WTC11 (cell line): ENCODE results near the gene P2RX4. TPM values are rescaled to one million over a fixed set of nuclear protein-coding genes. Genes with fewer than 3 reads are reported as not detected.

Source experiments
- ATAC-seq: fragments of 200-7000 bp; cut with Tn5 transposase; 2 replicates; pipeline ENCODE4 v1.10.0; 2021; ENCODE audit warnings: mild to moderate bottlenecking, moderate library complexity
- CTCF ChIA-PET: fragments of 300-600 bp; sonication (Branson Sonifier 250); formaldehyde crosslinking; loops from one replicate; lab custom pipeline; 2021; ENCODE audit warnings: antibody characterized with exemption; lab: Charles Lee
- POLR2A ChIA-PET: fragments of 350-600 bp; sonication (Branson Sonifier 250); formaldehyde crosslinking; loops from one replicate; lab custom pipeline; 2021; ENCODE audit warnings: antibody characterized with exemption; lab: Charles Lee
- DNase-seq: peaks from one replicate; pipeline ENCODE4 v3.0.0; 2021; ENCODE audit warnings: low spot score
- H3K27ac Mint-ChIP-seq: 2 replicates; pipeline ENCODE4 v1.8.0; 2021; ENCODE audit warnings: mixed read lengths
- H3K27me3 Mint-ChIP-seq: 2 replicates; pipeline ENCODE4 v1.8.0; 2021; ENCODE audit warnings: low read depth, mild to moderate bottlenecking, moderate library complexity, mixed read lengths
- H3K36me3 Mint-ChIP-seq: 2 replicates; pipeline ENCODE4 v1.8.0; 2021; ENCODE audit warnings: mixed read lengths
- H3K4me1 Mint-ChIP-seq: 2 replicates; pipeline ENCODE4 v1.8.0; 2022; ENCODE audit warnings: mixed read lengths
- H3K4me3 Mint-ChIP-seq: 2 replicates; pipeline ENCODE4 v1.8.0; 2021; ENCODE audit warnings: mild to moderate bottlenecking, moderate library complexity, mixed read lengths
- H3K9me3 Mint-ChIP-seq: 2 replicates; pipeline ENCODE4 v1.8.0; 2021; ENCODE audit warnings: mixed read lengths
- CBFB ChIP-seq: sonication (generic); formaldehyde crosslinking; IDR thresholded peaks from 2 replicates; pipeline ENCODE4 v1.8.1; 2022; ENCODE audit warnings: mild to moderate bottlenecking, low read depth, missing genetic modification reagents
- CDX4 ChIP-seq: fragments of 250-450 bp; sonication (Bioruptor Pico); IDR thresholded peaks from 2 replicates; pipeline ENCODE4 v1.9.0; 2021; ENCODE audit warnings: moderate library complexity, mild to moderate bottlenecking, inconsistent platforms, borderline replicate concordance
- CREM ChIP-seq: sonication (generic); formaldehyde crosslinking; IDR thresholded peaks from 2 replicates; pipeline ENCODE4 v1.8.1; 2022; ENCODE audit warnings: mild to moderate bottlenecking, missing genetic modification reagents, moderate library complexity
- E2F5 ChIP-seq: sonication (generic); formaldehyde crosslinking; IDR thresholded peaks from 2 replicates; pipeline ENCODE4 v1.8.1; 2022; ENCODE audit warnings: mild to moderate bottlenecking, moderate library complexity, missing genetic modification reagents
- EMX1 ChIP-seq: fragments of 250-450 bp; sonication (Bioruptor Pico); IDR thresholded peaks from 2 replicates; pipeline ENCODE4 v1.8.0; 2021; ENCODE audit warnings: mild to moderate bottlenecking
- ETV6 ChIP-seq: sonication (generic); formaldehyde crosslinking; IDR thresholded peaks from 2 replicates; pipeline ENCODE4 v1.8.1; 2022; ENCODE audit warnings: mild to moderate bottlenecking, missing genetic modification reagents
- FOXK1 ChIP-seq: sonication (generic); formaldehyde crosslinking; IDR thresholded peaks from 2 replicates; pipeline ENCODE4 v1.8.0; 2022; ENCODE audit warnings: mild to moderate bottlenecking, moderate library complexity, missing genetic modification reagents
- FOXP1 ChIP-seq: sonication (generic); formaldehyde crosslinking; IDR thresholded peaks from 2 replicates; pipeline ENCODE4 v1.8.0; 2022; ENCODE audit warnings: missing genetic modification reagents, mild to moderate bottlenecking, moderate library complexity, borderline replicate concordance
- HMGA2 ChIP-seq: fragments of 250-450 bp; sonication (Bioruptor Pico); IDR thresholded peaks from 2 replicates; pipeline ENCODE4 v1.4.0; 2021; ENCODE audit warnings: mild to moderate bottlenecking, moderate library complexity
- HMGXB4 ChIP-seq: sonication (generic); formaldehyde crosslinking; IDR thresholded peaks from 2 replicates; pipeline ENCODE4 v1.8.1; 2023; ENCODE audit warnings: mild to moderate bottlenecking, moderate library complexity, missing genetic modification reagents
- JUN ChIP-seq: sonication (generic); formaldehyde crosslinking; IDR thresholded peaks from 2 replicates; pipeline ENCODE4 v1.8.0; 2023; ENCODE audit warnings: mild to moderate bottlenecking, missing genetic modification reagents
- MXD4 ChIP-seq: fragments of 250-450 bp; sonication (Bioruptor Pico); IDR thresholded peaks from 2 replicates; pipeline ENCODE4 v1.8.0; 2021; ENCODE audit warnings: mild to moderate bottlenecking, moderate library complexity, borderline replicate concordance
- NFE2L1 ChIP-seq: sonication (generic); formaldehyde crosslinking; IDR thresholded peaks from 2 replicates; pipeline ENCODE4 v1.8.1; 2023; ENCODE audit warnings: missing genetic modification reagents
- SMAD3 ChIP-seq: sonication (generic); formaldehyde crosslinking; IDR thresholded peaks from 2 replicates; pipeline ENCODE4 v1.8.0; 2022; ENCODE audit warnings: missing genetic modification reagents, mild to moderate bottlenecking, borderline replicate concordance
- SOX15 ChIP-seq: fragments of 250-450 bp; sonication (Bioruptor Pico); IDR thresholded peaks from 2 replicates; pipeline ENCODE4 v1.9.0; 2021; ENCODE audit warnings: mild to moderate bottlenecking
- TCF7 ChIP-seq: sonication (generic); formaldehyde crosslinking; IDR thresholded peaks from 2 replicates; pipeline ENCODE4 v1.8.0; 2022; ENCODE audit warnings: mild to moderate bottlenecking, low read depth, missing genetic modification reagents, moderate library complexity
- TEAD1 ChIP-seq: sonication (generic); formaldehyde crosslinking; IDR thresholded peaks from 2 replicates; pipeline ENCODE4 v1.8.0; 2022; ENCODE audit warnings: mild to moderate bottlenecking, missing genetic modification reagents
- TEAD4 ChIP-seq: sonication (generic); formaldehyde crosslinking; IDR thresholded peaks from 2 replicates; pipeline ENCODE4 v1.8.0; 2022; ENCODE audit warnings: mild to moderate bottlenecking, missing genetic modification reagents
- TP53 ChIP-seq: sonication (generic); formaldehyde crosslinking; IDR thresholded peaks from 2 replicates; pipeline ENCODE4 v1.8.1; 2023; ENCODE audit warnings: mild to moderate bottlenecking, missing genetic modification reagents
- USF1 ChIP-seq: sonication (generic); formaldehyde crosslinking; IDR thresholded peaks from 2 replicates; pipeline ENCODE4 v1.8.0; 2022; ENCODE audit warnings: mild to moderate bottlenecking, missing genetic modification reagents
- ZNF121 ChIP-seq: sonication (generic); formaldehyde crosslinking; IDR thresholded peaks from 2 replicates; pipeline ENCODE4 v1.8.0; 2023; ENCODE audit warnings: missing genetic modification reagents
- ZNF138 ChIP-seq: sonication (generic); formaldehyde crosslinking; conservative IDR thresholded peaks from 2 replicates; pipeline ENCODE4 v1.8.1; 2022; ENCODE audit warnings: mild to moderate bottlenecking, moderate library complexity, missing genetic modification reagents
- ZNF416 ChIP-seq: fragments of 250-450 bp; sonication (Bioruptor Pico); IDR thresholded peaks from 2 replicates; pipeline ENCODE4 v1.9.0; 2021; ENCODE audit warnings: mild to moderate bottlenecking, inconsistent platforms
- ZSCAN18 ChIP-seq: fragments of 250-450 bp; sonication (Bioruptor Pico); IDR thresholded peaks from 2 replicates; pipeline ENCODE4 v2.1.2; 2022; ENCODE audit warnings: mild to moderate bottlenecking, moderate library complexity
- total RNA-seq: library from RNA; stranded (reverse); gene quantifications from 3 replicates; pipeline ENCODE4 v1.2.3, GENCODE V29; 2021

P2RX4 gene
- total RNA-seq, 1 experiment from 2014 or later, result 13.9 TPM

GRCh38 chr12:121167232-121167820 lies 42.6 kb upstream of the P2RX4 start:
- Mint-ChIP-seq H3K27me3 (no peaks in the 10 kb centered on the region), H3K4me3 (no peak overlapping the region), H3K27ac (no peak overlapping the region), H3K4me1 (no peaks in the 10 kb centered on the region), H3K36me3 (no peaks in the 10 kb centered on the region), H3K9me3 (no peaks in the 10 kb centered on the region)
- TF ChIP-seq CREM (CRISPR knock-in tag) (no peak), FOXP1 (no peak), ZNF416 (CRISPR knock-in tag) (no peak), HMGA2 (no peak)
- ChIA-PET POLR2A (interaction anchor here (0.7 kb wide), 1 partner anchor 14 kb away, joined by 4 read pairs; no protein-coding TSS in a partner anchor), CTCF (no interaction called here)
- DNase-seq, result no peak
- ATAC-seq, result no peak

- Mint-ChIP-seq H3K9me3 (no peaks in the 10 kb centered on the region), H3K4me1 (no peaks in the 10 kb centered on the region), H3K27ac (no peak overlapping the region), H3K4me3 (no peak overlapping the region), H3K27me3 (no peaks in the 10 kb centered on the region), H3K36me3 (no peaks in the 10 kb centered on the region)
- POLR2A ChIA-PET, result no interaction called here
- no peak for ATAC-seq
- DNase-seq, result no peak
- TF ChIP-seq CREM (CRISPR knock-in tag) (no peak), USF1 (no peak), CDX4 (CRISPR knock-in tag) (no peak), E2F5 (CRISPR knock-in tag) (no peak), TEAD4 (no peak), ZNF138 (CRISPR knock-in tag) (no peak), MXD4 (no peak), CBFB (CRISPR knock-in tag) (no peak), FOXK1 (CRISPR knock-in tag) (no peak), NFE2L1 (no peak), TP53 (CRISPR knock-in tag) (no peak), ZSCAN18 (CRISPR knock-in tag) (no peak)
- CTCF ChIA-PET, result no interaction called here
Measured at GRCh38 chr12:121167951-121168350, 42.0 kb upstream of the P2RX4 start.

GRCh38 chr12:121170151-121170550 lies 39.8 kb upstream of the P2RX4 start:
- POLR2A ChIA-PET, result no interaction called here
- H3K4me3 Mint-ChIP-seq, result no peak overlapping the region
- no peak for DNase-seq
- TF ChIP-seq MXD4, result no peak
- no peak for TF ChIP-seq TEAD1 (CRISPR knock-in tag)
- TF ChIP-seq ETV6 (CRISPR knock-in tag), result no peak
- no peak for TF ChIP-seq SOX15 (CRISPR knock-in tag)
- TF ChIP-seq HMGXB4 (CRISPR knock-in tag), result no peak
- TF ChIP-seq JUN, result no peak
- no peak for TF ChIP-seq ZNF121 (CRISPR knock-in tag)
- no peak for TF ChIP-seq EMX1
- TF ChIP-seq TCF7 (CRISPR knock-in tag), result no peak
- no peak for TF ChIP-seq SMAD3 (CRISPR knock-in tag)
- TF ChIP-seq, all 79 proteins: peak for 0
- no peak overlapping the region for H3K27ac Mint-ChIP-seq
- CTCF ChIA-PET, result no interaction called here
- no peaks in the 10 kb centered on the region for H3K9me3 Mint-ChIP-seq
- H3K27me3 Mint-ChIP-seq, result no peaks in the 10 kb centered on the region
- ATAC-seq, result no peak
- no peaks in the 10 kb centered on the region for H3K4me1 Mint-ChIP-seq
- no peaks in the 10 kb centered on the region for H3K36me3 Mint-ChIP-seq
